ENCODE data around the gene LEFTY2. TPM values are rescaled to one million over a fixed set of nuclear protein-coding genes. Genes with fewer than 3 reads are reported as not detected.

The LEFTY2 gene
- total and polyA plus RNA-seq, 10 of the 15 experiments (the other 5 are each of a cell fraction or from before 2014, with no cell fraction given), result not detected

DNA sequence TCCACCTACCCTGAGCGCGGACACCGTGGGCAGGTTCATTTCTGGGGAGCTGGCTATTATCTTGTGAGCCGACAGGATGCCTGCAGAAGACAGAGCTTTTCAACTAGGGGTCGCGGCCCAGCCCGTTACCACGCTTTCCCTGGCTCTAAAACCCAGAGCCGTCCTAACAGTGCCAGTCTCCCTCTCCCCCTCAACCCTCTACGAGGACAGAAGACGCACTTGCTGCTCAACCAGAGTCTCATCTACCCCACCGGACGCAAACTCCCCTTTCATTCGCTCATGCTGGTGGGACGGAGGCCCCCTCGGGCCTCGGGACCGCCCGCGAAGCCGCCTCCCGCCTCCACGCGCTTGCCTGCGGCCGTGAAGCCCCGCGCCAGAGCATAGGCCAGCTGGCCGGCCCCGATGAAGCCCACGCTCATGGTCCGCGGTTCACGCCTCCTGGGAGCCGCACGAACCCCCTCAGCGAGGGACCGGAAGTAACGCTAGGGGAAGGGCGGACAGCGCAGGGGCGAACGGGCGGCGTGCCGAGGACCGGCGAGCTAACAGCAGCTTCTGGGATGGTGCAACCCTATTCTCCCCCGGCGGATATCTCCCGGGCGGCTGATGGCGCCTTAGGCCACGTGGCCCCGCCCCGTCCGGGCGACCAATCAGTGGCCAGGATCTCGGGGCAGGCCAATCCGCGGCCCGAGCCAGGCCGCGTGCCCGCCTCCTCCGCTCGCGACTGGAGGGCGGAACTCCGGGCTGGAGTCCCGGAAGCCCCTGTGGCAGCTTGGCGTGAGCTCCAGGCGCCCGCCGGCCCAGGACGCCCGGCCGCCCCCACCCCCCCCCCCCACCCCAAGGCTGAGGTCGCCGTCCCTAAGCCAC lies 17.1 kb downstream of the LEFTY2 start, which contains the start of gene PYCR2 (continued):
- no peak for TF ChIP-seq REST (IDR thresholded peaks at IDR 0.05; ENCODE audit: low read depth, low read length)
- TF ChIP-seq ZBTB40 (IDR thresholded peaks at IDR 0.05; ENCODE audit: borderline replicate concordance), result peak; percentile 90
- TF ChIP-seq, protein P1, sequence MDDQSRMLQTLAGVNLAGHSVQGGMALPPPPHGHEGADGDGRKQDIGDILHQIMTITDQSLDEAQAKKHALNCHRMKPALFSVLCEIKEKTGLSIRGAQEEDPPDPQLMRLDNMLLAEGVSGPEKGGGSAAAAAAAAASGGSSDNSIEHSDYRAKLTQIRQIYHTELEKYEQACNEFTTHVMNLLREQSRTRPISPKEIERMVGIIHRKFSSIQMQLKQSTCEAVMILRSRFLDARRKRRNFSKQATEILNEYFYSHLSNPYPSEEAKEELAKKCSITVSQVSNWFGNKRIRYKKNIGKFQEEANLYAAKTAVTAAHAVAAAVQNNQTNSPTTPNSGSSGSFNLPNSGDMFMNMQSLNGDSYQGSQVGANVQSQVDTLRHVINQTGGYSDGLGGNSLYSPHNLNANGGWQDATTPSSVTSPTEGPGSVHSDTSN (IDR thresholded peaks at IDR 0.05; ENCODE audit: insufficient replicate concordance, low read depth, low read length), result no peak
- TF ChIP-seq HDAC6 (IDR thresholded peaks at IDR 0.05; ENCODE audit: unreplicated experiment), result no peak
- no peak for TF ChIP-seq NRF1 (conservative IDR thresholded peaks at IDR 0.05; ENCODE audit: low read depth, low read length)
- no peak for TF ChIP-seq ZZZ3 (IDR thresholded peaks at IDR 0.05; ENCODE audit: control insufficient read depth, insufficient read length, low read depth)
- TF ChIP-seq ZSCAN29 (IDR thresholded peaks at IDR 0.05), result no peak
- no peak for TF ChIP-seq EZH2 (IDR thresholded peaks at IDR 0.05; ENCODE audit: borderline replicate concordance, control insufficient read depth, low read depth, low read length)
- TF ChIP-seq IKZF2 (IDR thresholded peaks at IDR 0.05), result peak in 1 of 2 experiments; percentile 17; a peak in 1 of 4 replicates
- TF ChIP-seq LARP7 (IDR thresholded peaks at IDR 0.05), result peak; percentile 78
- TF ChIP-seq, protein P2, sequence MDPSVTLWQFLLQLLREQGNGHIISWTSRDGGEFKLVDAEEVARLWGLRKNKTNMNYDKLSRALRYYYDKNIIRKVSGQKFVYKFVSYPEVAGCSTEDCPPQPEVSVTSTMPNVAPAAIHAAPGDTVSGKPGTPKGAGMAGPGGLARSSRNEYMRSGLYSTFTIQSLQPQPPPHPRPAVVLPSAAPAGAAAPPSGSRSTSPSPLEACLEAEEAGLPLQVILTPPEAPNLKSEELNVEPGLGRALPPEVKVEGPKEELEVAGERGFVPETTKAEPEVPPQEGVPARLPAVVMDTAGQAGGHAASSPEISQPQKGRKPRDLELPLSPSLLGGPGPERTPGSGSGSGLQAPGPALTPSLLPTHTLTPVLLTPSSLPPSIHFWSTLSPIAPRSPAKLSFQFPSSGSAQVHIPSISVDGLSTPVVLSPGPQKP (IDR thresholded peaks at IDR 0.05; ENCODE audit: low read depth, low read length), result peak; percentile 68
- peak; percentile 60 for TF ChIP-seq DPF2 (IDR thresholded peaks at IDR 0.05)
- TF ChIP-seq SREBF2 (IDR thresholded peaks at IDR 0.05; ENCODE audit: low read length), result no peak
- TF ChIP-seq CEBPB (IDR thresholded peaks at IDR 0.05; ENCODE audit: borderline replicate concordance in 1 of 2, low read depth in 2 of 2, low read length in 2 of 2), result 0 out of 4 replicates have a peak, but pooled peaks of 1 of the 2 experiments have one; percentile 6
- peak; percentile 50 for TF ChIP-seq RELB (IDR thresholded peaks at IDR 0.05; ENCODE audit: low read depth)
- TF ChIP-seq EED (IDR thresholded peaks at IDR 0.05; ENCODE audit: low read depth), result no peak
